ENCODE measurements around the gene TMEM190. TPM values are rescaled to one million over a fixed set of nuclear protein-coding genes. Genes with fewer than 3 reads are reported as not detected.

TMEM190 gene
- total RNA-seq, 1 donor from 2014 or later = not detected

GRCh38 chr19:55352040-55352439, 24.6 kb upstream of the TMEM190 start:
- no peak for TF ChIP-seq CTCF (IDR thresholded peaks at IDR 0.05; ENCODE audit: unreplicated experiment)
- Mint-ChIP-seq H3K27me3 (ENCODE audit: unreplicated experiment) (peaks cover 33% of the 10 kb centered on the region), H3K4me1 (ENCODE audit: unreplicated experiment) (peaks cover 9% of the 10 kb centered on the region)

GRCh38 chr19:55352549-55353145, 24.0 kb upstream of the TMEM190 start:
- Mint-ChIP-seq H3K27ac (ENCODE audit: unreplicated experiment) (no peak overlapping the region), H3K36me3 (ENCODE audit: low read depth, unreplicated experiment) (no peaks in the 10 kb centered on the region), H3K4me1 (ENCODE audit: unreplicated experiment) (peaks cover 9% of the 10 kb centered on the region), H3K9me3 (ENCODE audit: unreplicated experiment) (no peaks in the 10 kb centered on the region), H3K27me3 (ENCODE audit: unreplicated experiment) (peaks cover 38% of the 10 kb centered on the region), H3K4me3 (ENCODE audit: unreplicated experiment) (no peak overlapping the region)
- DNase-seq (ENCODE audit: low spot score) = no peak
- TF ChIP-seq CTCF (IDR thresholded peaks at IDR 0.05; ENCODE audit: unreplicated experiment) = no peak

More at GRCh38 chr19:55352040-55352439, 24.6 kb upstream of the TMEM190 start:
- H3K27ac Mint-ChIP-seq (ENCODE audit: unreplicated experiment) = no peak overlapping the region
- H3K36me3 Mint-ChIP-seq (ENCODE audit: low read depth, unreplicated experiment) = no peaks in the 10 kb centered on the region
- DNase-seq (ENCODE audit: low spot score) = no peak
- H3K4me3 Mint-ChIP-seq (ENCODE audit: unreplicated experiment) = no peak overlapping the region
- H3K9me3 Mint-ChIP-seq (ENCODE audit: unreplicated experiment) = no peaks in the 10 kb centered on the region

GRCh38 chr19:55353356-55353802, 23.2 kb upstream of the TMEM190 start:
- H3K4me1 Mint-ChIP-seq (ENCODE audit: unreplicated experiment) = peaks cover 9% of the 10 kb centered on the region
- H3K36me3 Mint-ChIP-seq (ENCODE audit: low read depth, unreplicated experiment) = peaks cover 3% of the 10 kb centered on the region
- H3K27me3 Mint-ChIP-seq (ENCODE audit: unreplicated experiment) = peaks cover 35% of the 10 kb centered on the region
- H3K9me3 Mint-ChIP-seq (ENCODE audit: unreplicated experiment) = no peaks in the 10 kb centered on the region
- DNase-seq (ENCODE audit: low spot score) = no peak
- H3K27ac Mint-ChIP-seq (ENCODE audit: unreplicated experiment) = no peak overlapping the region
- no peak for TF ChIP-seq CTCF (IDR thresholded peaks at IDR 0.05; ENCODE audit: unreplicated experiment)
- no peak overlapping the region for H3K4me3 Mint-ChIP-seq (ENCODE audit: unreplicated experiment)

- H3K4me1 Mint-ChIP-seq (ENCODE audit: unreplicated experiment) = peaks cover 3% of the 10 kb centered on the region
- DNase-seq (ENCODE audit: low spot score) = peak; percentile 72
- H3K27ac Mint-ChIP-seq (ENCODE audit: unreplicated experiment) = no peak overlapping the region
- no peaks in the 10 kb centered on the region for H3K9me3 Mint-ChIP-seq (ENCODE audit: unreplicated experiment)
- peaks cover 3% of the 10 kb centered on the region for H3K36me3 Mint-ChIP-seq (ENCODE audit: low read depth, unreplicated experiment)
- peak overlapping the region; percentile 73 for H3K4me3 Mint-ChIP-seq (ENCODE audit: unreplicated experiment)
- peaks cover 35% of the 10 kb centered on the region for H3K27me3 Mint-ChIP-seq (ENCODE audit: unreplicated experiment)
- TF ChIP-seq CTCF (IDR thresholded peaks at IDR 0.05; ENCODE audit: unreplicated experiment) = no peak
Measured at GRCh38 chr19:55353803-55354697, 22.6 kb upstream of the TMEM190 start.
